NCI-H2107 treated with DMSO at 0.1 percent for 48 hours (cell line): ENCODE results near the gene IQCN.
A peak's percentile ranks its signal among the peaks of the same experiment; 100 is the strongest.

Experiments used
- DNase-seq: peaks from one replicate; lab custom pipeline; 2025; ENCODE audit not compliant: unreplicated experiment; lab: John Stamatoyannopoulos, UW

Gene IQCN

GRCh38 chr19:18234194-18234593 is 40.1 kb downstream of the IQCN start:
- no peak for DNase-seq

GRCh38 chr19:18233224-18233825 is 40.9 kb downstream of the IQCN start:
- DNase-seq = no peak

- DNase-seq = no peak
Measured at GRCh38 chr19:18232540-18233223, 41.6 kb downstream of the IQCN start.

GRCh38 chr19:18231775-18232174 is 42.5 kb downstream of the IQCN start:
- no peak for DNase-seq

GRCh38 chr19:18230941-18231734 is 43.1 kb downstream of the IQCN start:
- no peak for DNase-seq

GRCh38 chr19:18229915-18230314 is 44.3 kb downstream of the IQCN start:
- no peak for DNase-seq

- DNase-seq = no peak
Measured at GRCh38 chr19:18229474-18229873, 44.8 kb downstream of the IQCN start.

- DNase-seq = no peak
Measured at GRCh38 chr19:18227781-18228271, 46.4 kb downstream of the IQCN start.

GRCh38 chr19:18226956-18227780 is 47.1 kb downstream of the IQCN start:
- no peak for DNase-seq

- DNase-seq = no peak
Measured at GRCh38 chr19:18225702-18226468, 48.4 kb downstream of the IQCN start, which contains the start of gene PDE4C. Gene PDE4C (minus strand): TSS chr19:18226438. CDS start chr19:18226415, 23 bp downstream.

GRCh38 chr19:18225355-18225701 is 48.9 kb downstream of the IQCN start:
- DNase-seq = no peak

- DNase-seq = peak; percentile 61
Measured at GRCh38 chr19:18224525-18225354, 49.5 kb downstream of the IQCN start.

GRCh38 chr19:18223860-18224524 is 50.3 kb downstream of the IQCN start:
- no peak for DNase-seq

- no peak for DNase-seq
Measured at GRCh38 chr19:18221815-18222725, 52.2 kb downstream of the IQCN start.

- no peak for DNase-seq
Measured at GRCh38 chr19:18220632-18221275, 53.5 kb downstream of the IQCN start.

GRCh38 chr19:18219911-18220631 is 54.2 kb downstream of the IQCN start:
- no peak for DNase-seq

- no peak for DNase-seq
Measured at GRCh38 chr19:18218600-18218999, 55.7 kb downstream of the IQCN start.
